Measurements from ENCODE around the gene SMIM10.
"Not testable (repeated sequence)": the region's sequence is repeated elsewhere in the genome, so short reads cannot be mapped to it uniquely, and the experiment has no call there.

SMIM10 gene

DNA sequence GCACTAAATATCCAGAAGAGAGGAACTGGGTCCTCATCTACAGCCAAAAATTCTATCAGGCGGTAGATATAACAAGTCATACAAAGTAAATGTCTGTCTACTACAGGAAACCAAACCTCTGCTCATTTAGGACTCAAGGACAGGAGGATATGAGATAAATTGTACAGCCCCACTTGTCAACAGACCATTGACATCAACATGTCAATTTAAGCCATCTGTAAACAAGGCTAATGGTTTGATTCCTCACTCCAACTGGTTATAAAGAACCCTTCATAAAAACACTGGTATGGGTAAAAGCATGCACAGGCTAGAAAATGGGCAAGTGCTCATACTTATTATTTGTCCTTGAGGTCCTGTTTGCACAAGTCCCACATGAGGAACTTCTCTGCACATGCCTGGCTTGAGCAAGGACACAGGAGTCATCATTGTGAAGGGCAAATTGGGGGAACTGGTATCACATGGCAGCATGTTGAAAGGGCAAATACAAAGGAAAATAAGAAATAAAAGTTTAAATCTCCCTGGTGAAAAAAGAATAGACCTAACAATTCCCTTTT, 18.3 kb downstream of the SMIM10 start:
- FAIRE-seq = no peak
- no peak for DNase-seq (ENCODE audit: extremely low spot score, insufficient read length, low read depth)

DNA sequence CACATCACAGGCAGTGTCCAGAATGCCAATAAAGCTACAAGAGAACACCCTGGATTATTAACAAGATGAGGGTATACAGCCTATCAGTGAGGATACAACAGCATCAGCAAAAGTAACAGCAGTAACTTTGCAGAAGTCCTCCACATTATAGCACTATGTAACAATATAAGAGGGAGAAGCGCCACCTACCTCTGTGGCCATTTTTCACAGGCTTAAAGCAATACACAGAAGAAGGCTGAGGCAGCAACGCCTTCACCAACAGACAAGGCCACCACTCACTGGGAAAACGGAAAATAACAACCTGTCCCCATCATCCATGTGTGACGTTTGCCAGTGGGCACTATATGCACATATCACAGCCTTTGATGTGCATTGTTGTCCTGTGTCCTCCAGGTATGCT, 19.0 kb downstream of the SMIM10 start:
- FAIRE-seq (no peak), DNase-seq (ENCODE audit: extremely low spot score, insufficient read length, low read depth) (no peak)

DNA sequence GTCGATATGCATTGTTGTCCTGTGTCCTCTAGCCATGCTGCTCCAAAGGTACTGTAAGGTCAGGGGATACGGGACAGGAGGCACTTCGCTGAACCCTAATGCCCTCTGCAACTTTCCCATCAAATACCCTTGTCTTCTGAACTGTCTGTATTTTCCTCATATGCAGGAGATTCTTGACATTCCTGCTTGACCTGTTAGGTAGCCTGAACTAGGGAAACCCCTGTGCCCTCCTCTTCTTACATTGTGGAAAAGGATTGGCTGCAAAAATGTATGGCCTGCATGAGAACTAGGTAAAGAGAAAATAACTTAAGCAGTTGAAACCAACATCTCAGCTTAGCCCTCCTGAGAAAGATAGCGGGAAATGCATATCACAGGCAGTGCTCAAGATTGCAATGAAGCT, 20.1 kb downstream of the SMIM10 start:
- DNase-seq (ENCODE audit: extremely low spot score, insufficient read length, low read depth) (no peak), FAIRE-seq (no peak)

DNA sequence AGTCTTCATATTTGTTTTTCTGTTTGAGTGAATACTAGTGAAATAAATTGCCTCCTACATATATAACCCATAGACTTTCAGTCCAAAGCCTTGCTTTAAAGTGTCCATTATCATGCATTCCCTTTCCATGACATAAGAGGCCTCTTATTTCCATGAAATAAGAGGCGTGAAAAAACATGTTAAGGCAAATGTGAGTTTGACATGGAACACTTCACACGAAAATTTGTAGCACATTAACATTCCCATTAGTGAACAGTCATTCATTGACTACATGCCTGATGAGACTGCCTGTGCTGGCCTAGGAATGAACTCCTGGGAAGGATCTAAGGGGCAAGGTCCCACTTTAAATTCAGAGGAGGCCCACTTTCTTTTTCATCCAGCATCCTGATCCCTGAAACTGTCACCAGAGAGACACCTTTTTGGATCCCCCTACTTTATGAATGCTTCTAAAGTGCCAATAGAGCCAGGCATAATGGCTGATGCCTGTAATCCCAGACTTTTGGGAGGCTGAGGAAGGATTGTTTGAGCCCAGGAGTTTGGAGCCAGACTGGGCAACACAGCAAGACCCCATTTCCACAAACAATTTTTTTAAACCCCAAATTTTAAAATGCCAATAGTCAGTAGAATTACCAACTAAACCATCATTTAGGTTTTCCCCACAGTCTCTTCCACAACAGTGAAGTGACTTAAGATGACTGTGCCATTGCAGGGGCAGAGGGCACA, 24.9 kb downstream of the SMIM10 start:
- DNase-seq (ENCODE audit: extremely low spot score, insufficient read length, low read depth) = no peak
- no peak for FAIRE-seq

DNA sequence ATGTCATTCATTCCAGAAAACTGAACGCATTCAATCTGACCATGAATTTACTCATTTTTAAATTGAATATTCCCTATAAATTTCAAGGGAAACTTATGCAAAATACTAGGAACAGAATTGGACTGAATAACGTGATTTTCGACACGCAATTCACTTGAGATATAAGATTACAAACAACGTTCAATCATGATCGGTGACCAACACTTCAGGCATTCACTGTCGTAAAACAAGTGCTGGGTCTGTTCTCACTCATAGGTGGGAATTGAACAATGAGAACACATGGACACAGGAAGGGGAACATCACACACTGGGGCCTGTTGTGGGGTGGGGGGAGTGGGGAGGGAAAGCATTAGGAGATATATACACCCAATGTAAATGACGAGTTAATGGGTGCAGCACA, 29.1 kb downstream of the SMIM10 start:
- not testable (repeated sequence) for DNase-seq (ENCODE audit: extremely low spot score, insufficient read length, low read depth); FAIRE-seq

DNA sequence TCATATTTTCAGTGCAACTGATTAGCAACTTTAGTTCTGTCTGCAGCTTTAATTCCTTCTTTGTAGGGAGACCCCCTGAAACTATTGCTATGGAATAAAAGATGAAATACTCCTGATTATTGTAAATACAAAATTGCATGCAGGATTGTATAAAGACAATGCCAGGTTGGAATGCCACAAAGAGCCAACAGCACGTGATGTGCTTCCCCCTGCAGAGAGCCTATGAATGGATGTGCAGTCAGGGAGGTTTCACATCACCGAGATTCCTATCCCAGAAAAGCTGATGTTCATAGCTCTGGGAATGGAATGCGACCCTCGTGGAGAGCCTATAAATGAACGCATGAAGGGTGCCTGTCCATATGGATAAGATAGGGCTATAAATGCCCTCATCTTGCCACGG, 33.0 kb downstream of the SMIM10 start:
- not testable (repeated sequence) for DNase-seq (ENCODE audit: extremely low spot score, insufficient read length, low read depth); FAIRE-seq

DNA sequence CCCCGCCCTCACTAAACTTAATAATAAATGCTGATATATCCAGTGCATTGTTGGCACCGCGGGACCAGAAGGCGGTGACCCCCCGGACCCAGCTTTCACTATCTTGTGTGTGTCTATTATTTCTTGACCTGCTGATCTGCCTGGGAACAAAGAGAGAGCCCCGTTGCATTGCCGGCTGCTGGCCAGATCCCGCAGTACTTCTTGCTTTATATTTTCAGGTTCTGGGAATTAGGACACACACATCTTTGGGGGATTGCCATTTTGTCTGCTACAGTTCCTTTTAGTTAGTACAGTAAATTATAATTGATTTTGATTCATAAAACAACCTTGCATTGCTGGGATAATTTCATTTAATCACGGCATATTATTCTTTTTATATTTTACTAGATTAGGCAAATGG, 33.7 kb downstream of the SMIM10 start:
- FAIRE-seq (no peak), DNase-seq (ENCODE audit: extremely low spot score, insufficient read length, low read depth) (no peak)

DNA sequence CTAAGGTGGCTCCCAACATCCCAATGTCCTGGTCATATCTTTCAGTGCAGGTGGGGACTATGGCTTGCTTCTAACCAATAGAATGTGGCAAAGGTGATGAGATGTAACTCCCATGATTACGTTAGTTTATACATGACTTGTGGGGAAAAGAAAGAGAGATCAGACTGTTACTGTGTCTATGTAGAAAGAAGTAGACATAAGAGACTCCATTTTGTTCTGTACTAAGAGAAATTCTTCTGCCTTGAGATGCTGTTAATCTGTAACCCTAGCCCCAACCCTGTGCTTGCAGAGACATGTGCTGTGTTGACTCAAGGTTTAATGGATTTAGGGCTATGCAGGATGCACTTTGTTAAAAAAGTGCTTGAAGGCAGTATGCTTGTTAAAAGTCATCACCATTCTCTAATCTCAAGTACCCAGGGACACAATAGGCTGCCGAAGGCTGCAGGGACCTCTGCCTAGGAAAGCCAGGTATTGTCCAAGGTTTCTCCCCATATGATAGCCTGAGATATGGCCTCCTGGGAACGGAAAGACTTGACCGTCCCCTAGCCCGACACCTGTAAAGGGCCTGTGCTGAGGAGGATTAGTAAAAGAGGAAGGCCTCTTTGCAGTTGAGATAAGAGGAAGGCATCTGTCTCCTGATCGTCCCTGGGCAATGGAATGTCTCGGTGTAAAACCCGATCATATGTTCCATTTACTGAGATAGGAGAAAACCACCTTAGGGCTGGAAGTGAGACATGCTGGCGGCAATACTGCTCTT, 39.6 kb downstream of the SMIM10 start:
- DNase-seq (ENCODE audit: extremely low spot score, insufficient read length, low read depth); FAIRE-seq: not testable (repeated sequence)

DNA sequence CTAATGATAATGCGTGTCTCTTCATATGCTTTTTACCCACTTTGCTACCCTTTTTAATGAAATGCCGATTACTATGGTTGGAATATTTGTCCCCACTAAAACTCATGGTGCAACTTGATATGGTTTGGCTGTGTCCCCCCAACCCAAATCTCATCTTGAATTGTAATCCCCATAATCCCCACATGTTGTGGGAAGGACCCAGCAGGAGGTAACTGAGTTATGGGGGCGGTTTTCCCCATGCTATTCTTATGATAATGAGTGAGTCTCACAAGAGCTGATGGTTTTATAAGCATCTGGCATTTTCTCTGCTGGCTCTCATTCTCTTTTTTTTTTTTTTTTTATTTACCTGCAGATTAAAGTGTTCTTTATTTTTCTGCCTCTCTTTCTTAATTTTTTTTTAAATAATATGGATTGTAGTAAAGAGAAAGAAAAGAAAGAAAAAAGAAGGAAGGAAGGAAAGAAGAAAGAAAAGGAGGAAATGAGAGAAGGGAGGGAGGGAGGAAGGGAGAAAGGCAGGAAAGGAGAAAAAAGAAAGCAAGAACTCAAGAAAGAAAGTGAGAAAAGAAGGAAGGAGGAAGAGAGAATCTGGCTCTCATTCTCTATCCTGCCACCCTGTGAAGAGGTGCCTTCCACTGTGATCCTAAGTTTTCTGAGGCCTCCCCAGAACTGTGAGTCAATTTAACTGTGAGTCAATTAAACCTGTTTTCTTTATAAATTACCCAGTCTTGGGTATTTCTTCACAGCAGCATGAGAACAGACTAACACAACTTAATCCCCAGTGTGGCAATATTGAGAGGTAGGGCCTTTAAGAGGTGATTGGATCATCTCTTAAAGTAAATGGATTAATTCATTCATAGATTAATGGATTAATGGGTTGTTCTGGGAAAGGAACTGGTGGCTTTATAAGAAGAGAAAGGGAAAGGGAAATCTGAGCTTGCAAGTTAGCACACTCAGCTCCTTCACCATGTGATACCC, 50.6 kb downstream of the SMIM10 start:
- not testable (repeated sequence) for FAIRE-seq

More for the DNA sequence above, 50.6 kb downstream of the SMIM10 start:
- DNase-seq (ENCODE audit: extremely low spot score, insufficient read length, low read depth) = not testable (repeated sequence)

Data from GM18507 (cell line).